ENCODE data around the gene MRPL16. TPM values are rescaled to one million over a fixed set of nuclear protein-coding genes. Genes with fewer than 3 reads are reported as not detected.

Gene MRPL16
- total RNA-seq, 1 experiment from 2014 or later: 66.0 TPM

DNA sequence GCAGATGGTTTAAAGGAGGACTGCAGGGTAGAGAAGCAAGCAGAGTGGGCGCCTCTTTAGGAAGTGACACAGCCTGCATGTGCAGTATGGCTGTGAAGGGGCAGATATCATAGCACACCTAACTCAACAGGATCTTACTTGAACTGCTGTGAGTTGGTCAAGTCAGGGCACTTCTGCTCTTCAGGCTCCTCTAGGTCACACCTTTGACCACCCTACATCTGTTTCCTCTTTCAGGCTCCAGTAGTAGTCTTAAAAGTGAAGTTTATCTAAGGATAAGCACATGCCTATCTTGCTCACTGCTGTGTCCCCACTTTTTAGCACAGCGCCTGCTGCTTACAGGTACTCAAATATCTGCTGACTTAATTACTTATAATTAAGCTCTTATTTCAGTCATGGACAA is 6.5 kb downstream of the MRPL16 start:
- Mint-ChIP-seq H3K27ac (ENCODE audit: unreplicated experiment) (no peak overlapping the region), H3K4me1 (ENCODE audit: low read depth, unreplicated experiment) (peaks cover 26% of the 10 kb centered on the region), H3K27me3 (ENCODE audit: insufficient read depth, unreplicated experiment) (no peaks in the 10 kb centered on the region), H3K36me3 (ENCODE audit: insufficient read depth, unreplicated experiment) (peaks cover 95% of the 10 kb centered on the region), H3K4me3 (ENCODE audit: unreplicated experiment) (no peak overlapping the region), H3K9me3 (ENCODE audit: unreplicated experiment) (no peaks in the 10 kb centered on the region)
- no peaks in the 10 kb centered on the region for H3K27me3 ChIP-seq (replicated peaks; ENCODE audit: control insufficient read depth, insufficient read depth, low read length)
- H3K9me3 ChIP-seq: no peaks in the 10 kb centered on the region
- DNase-seq: no peak
- peaks cover 8% of the 10 kb centered on the region; the same call in 1 of the 2 replicates for H3K36me3 ChIP-seq (ENCODE audit: control insufficient read depth, insufficient read depth, low read length)
- 0 out of 2 replicates have a peak, but pooled peaks cover 14% of the 10 kb centered on the region for H3K4me1 ChIP-seq
- POLR2A ChIA-PET: no interaction called here
- BruUV-seq (replicated peaks): no TSS peak
- TF ChIP-seq, protein P1, sequence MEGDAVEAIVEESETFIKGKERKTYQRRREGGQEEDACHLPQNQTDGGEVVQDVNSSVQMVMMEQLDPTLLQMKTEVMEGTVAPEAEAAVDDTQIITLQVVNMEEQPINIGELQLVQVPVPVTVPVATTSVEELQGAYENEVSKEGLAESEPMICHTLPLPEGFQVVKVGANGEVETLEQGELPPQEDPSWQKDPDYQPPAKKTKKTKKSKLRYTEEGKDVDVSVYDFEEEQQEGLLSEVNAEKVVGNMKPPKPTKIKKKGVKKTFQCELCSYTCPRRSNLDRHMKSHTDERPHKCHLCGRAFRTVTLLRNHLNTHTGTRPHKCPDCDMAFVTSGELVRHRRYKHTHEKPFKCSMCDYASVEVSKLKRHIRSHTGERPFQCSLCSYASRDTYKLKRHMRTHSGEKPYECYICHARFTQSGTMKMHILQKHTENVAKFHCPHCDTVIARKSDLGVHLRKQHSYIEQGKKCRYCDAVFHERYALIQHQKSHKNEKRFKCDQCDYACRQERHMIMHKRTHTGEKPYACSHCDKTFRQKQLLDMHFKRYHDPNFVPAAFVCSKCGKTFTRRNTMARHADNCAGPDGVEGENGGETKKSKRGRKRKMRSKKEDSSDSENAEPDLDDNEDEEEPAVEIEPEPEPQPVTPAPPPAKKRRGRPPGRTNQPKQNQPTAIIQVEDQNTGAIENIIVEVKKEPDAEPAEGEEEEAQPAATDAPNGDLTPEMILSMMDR (IDR thresholded peaks at IDR 0.05; ENCODE audit: insufficient read depth in 1 of 2, low read depth in 1 of 2, low read length in 1 of 2, severe bottlenecking in 1 of 2, unreplicated experiment in 1 of 2): no peak
- H3K4me3 ChIP-seq (ENCODE audit: low read depth, low read length): no peak overlapping the region
- CTCF ChIA-PET: interaction anchor here (0.8 to 1.8 kb wide), 2 partner anchors 49 to 135 kb away, joined by 4 to 8 read pairs; partner anchors contain the start of genes PATL1 and STX3
- intact Hi-C loops (cut with micrococcal nuclease; ENCODE audit: unreplicated experiment): no loop called here

DNA sequence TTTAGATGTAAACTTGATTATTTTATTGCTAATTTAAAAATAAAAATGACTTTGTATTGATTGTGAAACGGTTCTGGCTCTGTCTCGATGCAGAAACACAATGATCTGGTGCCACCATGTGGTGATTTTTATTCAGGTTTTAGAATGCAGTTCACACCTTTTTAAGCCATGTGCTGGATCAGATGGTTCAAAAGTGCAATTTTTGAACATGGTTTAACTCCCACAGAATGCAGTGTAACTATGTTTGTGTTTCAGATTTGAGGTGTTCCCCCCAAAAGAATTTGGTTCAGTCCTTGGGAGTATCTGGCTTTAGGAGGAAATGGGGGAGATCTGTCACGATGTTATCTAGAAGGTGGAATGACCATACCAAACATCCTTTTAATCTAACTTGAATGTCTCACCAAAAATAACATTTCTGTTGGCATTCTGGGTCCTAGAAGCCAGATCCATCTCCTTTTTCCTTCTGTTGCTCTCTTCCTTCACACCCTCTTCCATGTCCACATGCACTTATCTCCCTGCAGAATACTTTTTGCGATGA is 7.9 kb downstream of the MRPL16 start:
- Mint-ChIP-seq H3K36me3 (ENCODE audit: insufficient read depth, unreplicated experiment) (peaks cover 96% of the 10 kb centered on the region), H3K4me1 (ENCODE audit: low read depth, unreplicated experiment) (peaks cover 19% of the 10 kb centered on the region), H3K27ac (ENCODE audit: unreplicated experiment) (no peak overlapping the region), H3K4me3 (ENCODE audit: unreplicated experiment) (no peak overlapping the region), H3K9me3 (ENCODE audit: unreplicated experiment) (no peaks in the 10 kb centered on the region), H3K27me3 (ENCODE audit: insufficient read depth, unreplicated experiment) (no peaks in the 10 kb centered on the region)
- no peaks in the 10 kb centered on the region for H3K27me3 ChIP-seq (replicated peaks; ENCODE audit: control insufficient read depth, insufficient read depth, low read length)
- intact Hi-C loops (cut with micrococcal nuclease; ENCODE audit: unreplicated experiment): loop anchor here (1.0 to 2.0 kb wide), 5 partner anchors 26 to 266 kb away; partner anchors contain the start of gene PATL1
- POLR2A ChIA-PET: no interaction called here
- H3K4me1 ChIP-seq: 0 out of 2 replicates have a peak, but pooled peaks cover 9% of the 10 kb centered on the region
- no peaks in the 10 kb centered on the region for H3K9me3 ChIP-seq
- BruUV-seq (replicated peaks): no TSS peak
- no peak overlapping the region for H3K4me3 ChIP-seq (ENCODE audit: low read depth, low read length)
- DNase-seq: peak in 1 of 2 experiments; percentile 68
- H3K36me3 ChIP-seq (ENCODE audit: control insufficient read depth, insufficient read depth, low read length): peaks cover 8% of the 10 kb centered on the region; the same call in 1 of the 2 replicates
- CTCF ChIA-PET: no interaction called here
- TF ChIP-seq, protein P1 (IDR thresholded peaks at IDR 0.05; ENCODE audit: insufficient read depth in 1 of 2, low read depth in 1 of 2, low read length in 1 of 2, severe bottlenecking in 1 of 2, unreplicated experiment in 1 of 2): peak; percentile 60 to 68

DNA sequence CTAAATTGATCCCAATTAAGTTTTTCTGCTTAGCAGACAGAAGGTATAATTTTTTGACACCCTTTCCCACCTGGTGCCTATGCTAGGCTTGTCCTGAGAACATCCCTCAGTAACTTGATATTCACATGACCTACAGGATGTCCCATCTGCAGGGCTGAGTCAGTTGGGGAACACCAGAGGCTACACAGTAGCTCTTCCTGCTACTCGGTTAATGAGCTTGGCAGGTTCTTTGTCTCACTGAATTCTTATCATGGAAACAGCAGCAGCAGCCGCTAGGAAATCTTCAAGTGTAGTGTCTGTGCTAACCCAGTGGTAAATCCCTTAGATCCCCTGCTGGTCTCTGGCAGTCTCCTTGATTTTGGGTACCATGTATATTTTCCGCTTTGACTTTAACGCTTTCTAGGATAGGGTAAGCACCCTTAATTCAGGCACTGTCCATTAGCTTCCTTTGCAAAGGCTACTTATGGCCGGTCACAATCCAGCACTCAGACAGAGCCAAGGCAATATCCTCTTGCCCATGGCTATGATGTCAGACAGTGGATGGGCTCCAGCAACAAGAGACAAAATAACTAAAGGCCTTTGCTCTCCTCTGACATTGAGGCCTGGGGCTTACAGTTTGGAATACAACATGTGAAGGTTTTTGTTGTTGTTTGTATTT is 8.5 kb downstream of the MRPL16 start:
- TF ChIP-seq, protein P1 (IDR thresholded peaks at IDR 0.05; ENCODE audit: insufficient read depth in 1 of 2, low read depth in 1 of 2, low read length in 1 of 2, severe bottlenecking in 1 of 2, unreplicated experiment in 1 of 2): no peak
- peaks cover 96% of the 10 kb centered on the region for H3K36me3 Mint-ChIP-seq (ENCODE audit: insufficient read depth, unreplicated experiment)
- no peaks in the 10 kb centered on the region for H3K27me3 Mint-ChIP-seq (ENCODE audit: insufficient read depth, unreplicated experiment)
- H3K4me3 ChIP-seq (ENCODE audit: low read depth, low read length): no peak overlapping the region
- intact Hi-C loops (cut with micrococcal nuclease; ENCODE audit: unreplicated experiment): loop anchor here (1.0 to 2.0 kb wide), 5 partner anchors 25 to 265 kb away; partner anchors contain the start of gene PATL1
- H3K36me3 ChIP-seq (ENCODE audit: control insufficient read depth, insufficient read depth, low read length): peaks cover 8% of the 10 kb centered on the region; the same call in 1 of the 2 replicates
- H3K27me3 ChIP-seq (replicated peaks; ENCODE audit: control insufficient read depth, insufficient read depth, low read length): no peaks in the 10 kb centered on the region
- H3K4me3 Mint-ChIP-seq (ENCODE audit: unreplicated experiment): no peak overlapping the region
- no peak for DNase-seq
- BruUV-seq (replicated peaks): no TSS peak
- no peak overlapping the region for H3K27ac Mint-ChIP-seq (ENCODE audit: unreplicated experiment)
- POLR2A ChIA-PET: interaction anchor here (0.6 kb wide), 1 partner anchor 35 kb away, joined by 3 read pairs; no protein-coding TSS in a partner anchor
- peaks cover 18% of the 10 kb centered on the region for H3K4me1 Mint-ChIP-seq (ENCODE audit: low read depth, unreplicated experiment)
- H3K4me1 ChIP-seq: 0 out of 2 replicates have a peak, but pooled peaks cover 8% of the 10 kb centered on the region
- no peaks in the 10 kb centered on the region for H3K9me3 ChIP-seq
- H3K9me3 Mint-ChIP-seq (ENCODE audit: unreplicated experiment): no peaks in the 10 kb centered on the region
- CTCF ChIA-PET: no interaction called here

Data from Caco-2 (cell line).